Mononuclear cell (primary cell): ENCODE results near the gene GATD1. TPM values are rescaled to one million over a fixed set of nuclear protein-coding genes. Genes with fewer than 3 reads are reported as not detected.

ENCODE experiments used
- H3K27me3 ChIP-seq: 2 replicates; pipeline ENCODE4 v1.6.0; 2011; ENCODE audit warnings: low read length, control low read depth; ENCODE audit not compliant: insufficient read depth
- H3K4me1 ChIP-seq: 2 replicates; pipeline ENCODE4 v1.5.1; 2011; ENCODE audit warnings: mild to moderate bottlenecking, low read length, control low read depth; ENCODE audit not compliant: insufficient read depth
- H3K4me3 ChIP-seq: 2 replicates; pipeline ENCODE4 v1.5.1; 2011; ENCODE audit warnings: mild to moderate bottlenecking, low read length, moderate library complexity
- H3K9me3 ChIP-seq: 2 replicates; pipeline ENCODE4 v1.5.1; 2011; ENCODE audit warnings: low read depth, mild to moderate bottlenecking, control low read depth, low read length
- total RNA-seq: library from RNA; depleted of rRNA; stranded (reverse); fragments of >200 nt; gene quantifications from one replicate; pipeline ENCODE4 v1.2.3, GENCODE V29; 2012

Gene GATD1
- total RNA-seq, 1 donor, result 7.2 TPM

GRCh38 chr11:793556-793955, 16.3 kb upstream of the GATD1 start:
- Histone ChIP-seq H3K27me3 (peaks cover 4% of the 10 kb centered on the region), H3K4me1 (peaks cover 27% of the 10 kb centered on the region), H3K4me3 (no peak overlapping the region), H3K9me3 (no peaks in the 10 kb centered on the region)

GRCh38 chr11:792873-793272, 15.6 kb upstream of the GATD1 start:
- Histone ChIP-seq H3K4me1 (peaks cover 23% of the 10 kb centered on the region), H3K9me3 (no peaks in the 10 kb centered on the region), H3K4me3 (no peak overlapping the region), H3K27me3 (peaks cover 4% of the 10 kb centered on the region)

- peaks cover 23% of the 10 kb centered on the region for H3K4me1 ChIP-seq
- H3K27me3 ChIP-seq, result peaks cover 4% of the 10 kb centered on the region
- no peak overlapping the region for H3K4me3 ChIP-seq
- no peaks in the 10 kb centered on the region for H3K9me3 ChIP-seq
These were observed 15.2 kb upstream of the GATD1 start for GRCh38 chr11:792535-792821.

- H3K27me3 ChIP-seq, result peaks cover 4% of the 10 kb centered on the region
- H3K4me1 ChIP-seq, result peaks cover 18% of the 10 kb centered on the region
- H3K4me3 ChIP-seq, result no peak overlapping the region
- no peaks in the 10 kb centered on the region for H3K9me3 ChIP-seq
These were observed 14.6 kb upstream of the GATD1 start for GRCh38 chr11:791658-792534.

- H3K4me3 ChIP-seq, result no peak overlapping the region
These were observed 13.7 kb upstream of the GATD1 start for GRCh38 chr11:790721-791564.

GRCh38 chr11:789943-790342, 12.7 kb upstream of the GATD1 start, which contains the start of gene CEND1:
TSS of gene CEND1 (minus strand) at chr11:790090. CDS start at chr11:788576, 1,514 bp downstream.
- no peak within 1 kb of the TSS for H3K4me3 ChIP-seq
- H3K27me3 ChIP-seq, result peaks cover 4% of the 10 kb centered on the region
- H3K9me3 ChIP-seq, result no peaks in the 10 kb centered on the region
- H3K4me1 ChIP-seq, result peaks cover under 1% of the 10 kb centered on the region

More at GRCh38 chr11:790721-791564, 13.7 kb upstream of the GATD1 start:
- H3K4me1 ChIP-seq, result peaks cover 10% of the 10 kb centered on the region
- no peaks in the 10 kb centered on the region for H3K9me3 ChIP-seq
- H3K27me3 ChIP-seq, result peaks cover 4% of the 10 kb centered on the region

- H3K4me1 ChIP-seq, result no peaks in the 10 kb centered on the region
- no peaks in the 10 kb centered on the region for H3K9me3 ChIP-seq
- H3K27me3 ChIP-seq, result peaks cover 4% of the 10 kb centered on the region
- no peak overlapping the region for H3K4me3 ChIP-seq
These were observed 12.0 kb upstream of the GATD1 start for GRCh38 chr11:788953-789940.

GRCh38 chr11:788009-788640, 10.8 kb upstream of the GATD1 start:
- Histone ChIP-seq H3K4me1 (no peaks in the 10 kb centered on the region), H3K27me3 (peaks cover 4% of the 10 kb centered on the region), H3K4me3 (no peak overlapping the region)

GRCh38 chr11:787084-787675, 9.9 kb upstream of the GATD1 start:
- H3K9me3 ChIP-seq, result no peaks in the 10 kb centered on the region
- no peak overlapping the region for H3K4me3 ChIP-seq
- H3K4me1 ChIP-seq, result no peaks in the 10 kb centered on the region
- peaks cover 4% of the 10 kb centered on the region for H3K27me3 ChIP-seq

More at GRCh38 chr11:788009-788640, 10.8 kb upstream of the GATD1 start:
- no peaks in the 10 kb centered on the region for H3K9me3 ChIP-seq

- no peaks in the 10 kb centered on the region for H3K4me1 ChIP-seq
- no peaks in the 10 kb centered on the region for H3K9me3 ChIP-seq
- no peak overlapping the region for H3K4me3 ChIP-seq
- H3K27me3 ChIP-seq, result peaks cover 4% of the 10 kb centered on the region
These were observed 9.2 kb upstream of the GATD1 start for GRCh38 chr11:786235-787083.

GRCh38 chr11:783581-784015, 6.3 kb upstream of the GATD1 start:
- H3K9me3 ChIP-seq, result no peaks in the 10 kb centered on the region
- no peaks in the 10 kb centered on the region for H3K27me3 ChIP-seq
- no peak overlapping the region for H3K4me3 ChIP-seq
- H3K4me1 ChIP-seq, result peaks cover 5% of the 10 kb centered on the region

GRCh38 chr11:782264-783174, 5.2 kb upstream of the GATD1 start:
- H3K4me3 ChIP-seq, result no peak overlapping the region
- H3K4me1 ChIP-seq, result peaks cover 11% of the 10 kb centered on the region
- no peaks in the 10 kb centered on the region for H3K27me3 ChIP-seq
- H3K9me3 ChIP-seq, result no peaks in the 10 kb centered on the region
